Stimulated activated CD8-positive, alpha-beta memory T cell treated with anti-CD3 and anti-CD28 coated beads, Interleukin-7, amount 100 ng/mL, for 48 hours (primary cell): Measurements from ENCODE around the gene LGI2.

Experiments
- DNase-seq, 2 donors: peaks; one replicate each; pipeline ENCODE4 v3.0.0-alpha.2; 2020; ENCODE audit warnings: low read depth in 1 of 2; ENCODE audit errors: extremely low read depth in 1 of 2

Gene LGI2

DNA sequence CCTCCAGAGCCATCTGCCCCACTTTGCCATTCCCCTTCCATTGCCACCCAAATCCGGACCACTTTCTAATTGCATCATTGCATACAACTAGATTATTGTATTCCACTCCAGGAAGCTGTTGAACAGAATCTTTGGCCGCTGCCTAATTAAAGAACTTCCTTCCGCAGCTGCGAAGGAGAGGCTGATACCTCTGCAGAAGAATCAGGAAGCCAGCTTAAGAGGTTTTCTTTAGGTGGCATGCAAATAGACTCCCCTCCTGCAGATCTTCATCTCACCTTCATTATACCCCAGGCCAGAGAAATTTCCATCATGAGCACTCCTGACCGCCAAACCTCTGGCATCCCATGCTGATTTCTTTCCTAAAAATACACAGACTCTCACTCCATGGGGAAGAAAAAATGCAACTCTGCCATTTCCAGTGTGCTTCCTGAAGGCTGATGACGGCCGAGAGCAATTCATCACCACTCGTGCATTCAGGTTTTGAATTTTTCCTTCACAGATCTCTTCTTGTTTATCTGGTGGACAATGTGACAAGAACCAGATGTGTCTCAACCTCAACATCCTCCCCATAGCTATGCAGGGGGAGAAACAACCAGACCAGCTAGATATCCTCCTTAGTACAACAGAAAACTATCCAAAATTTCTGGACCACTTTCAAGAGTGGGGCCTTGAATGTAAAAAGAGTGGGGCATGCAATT, 31.2 kb downstream of the LGI2 start:
- DNase-seq: no peak

DNA sequence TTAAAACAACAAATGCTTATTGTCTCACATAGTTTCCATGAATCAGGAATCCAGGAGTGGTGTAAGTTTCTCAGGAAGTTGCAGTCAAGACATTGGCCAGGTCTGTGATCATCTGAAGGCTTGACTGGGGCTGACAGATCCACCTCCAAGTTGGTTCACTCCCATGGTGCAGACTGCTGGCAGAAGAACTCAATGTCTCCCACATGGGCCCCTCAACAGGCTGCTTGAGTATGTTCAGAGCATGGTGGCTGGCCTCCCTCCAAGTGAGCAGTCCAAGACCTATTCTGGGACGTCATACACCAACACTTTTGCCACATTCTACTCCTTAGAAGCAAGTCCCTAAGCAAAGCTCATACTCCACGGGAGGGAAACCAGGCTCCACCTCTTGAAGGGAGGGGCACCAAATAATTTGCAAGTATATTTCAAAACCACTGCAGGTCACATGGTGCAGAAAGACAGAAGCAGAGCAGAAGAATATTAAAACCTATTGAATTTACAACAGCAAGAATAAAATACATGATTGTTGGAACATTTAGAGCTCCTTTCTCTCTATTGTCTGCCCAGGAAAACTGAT, 35.3 kb downstream of the LGI2 start:
- DNase-seq: no peak

DNA sequence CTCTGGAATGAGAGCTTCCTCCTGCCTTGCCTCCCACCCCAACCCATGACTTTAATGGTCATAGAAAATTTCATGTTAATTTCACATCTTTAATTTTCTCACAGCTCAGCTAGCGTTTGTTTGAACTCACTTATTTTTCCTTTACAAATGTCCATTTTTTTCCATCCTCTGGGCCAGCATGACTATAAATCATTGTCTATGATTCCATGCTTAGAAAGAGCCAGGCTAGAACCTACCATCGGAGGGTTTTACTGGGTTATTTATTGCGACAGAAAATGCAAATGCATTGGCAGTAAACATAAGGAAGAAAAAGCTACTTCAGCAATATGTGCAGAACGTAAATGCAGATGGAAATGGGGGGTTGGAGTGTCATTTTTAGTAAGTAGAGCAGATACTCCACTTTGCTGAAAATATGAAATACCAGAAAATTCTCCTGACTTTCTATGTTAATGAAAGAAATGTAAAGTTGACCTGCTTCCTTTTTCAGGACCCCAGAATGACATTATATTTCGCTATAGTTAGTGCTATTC, 37.1 kb downstream of the LGI2 start:
- no peak for DNase-seq

DNA sequence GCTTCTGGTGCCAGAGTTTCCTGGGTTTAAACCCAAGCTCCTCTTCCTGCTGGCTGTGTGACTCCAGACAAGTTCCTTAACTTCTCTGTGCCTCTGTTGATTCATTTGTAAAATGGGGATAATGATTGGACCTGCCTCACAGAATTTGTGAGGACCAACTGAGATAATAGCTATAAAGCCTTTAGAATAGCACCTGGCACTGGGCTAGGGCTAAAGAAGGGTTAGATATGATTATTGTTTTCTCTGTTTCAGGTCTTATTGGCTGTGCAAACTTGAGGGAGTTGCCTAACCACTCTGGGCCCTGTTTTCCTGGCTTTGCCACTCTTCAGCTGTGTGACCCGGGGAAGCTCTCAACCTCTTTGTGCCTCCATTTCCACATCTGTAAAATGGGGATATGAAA, 37.8 kb downstream of the LGI2 start:
- no peak for DNase-seq

DNA sequence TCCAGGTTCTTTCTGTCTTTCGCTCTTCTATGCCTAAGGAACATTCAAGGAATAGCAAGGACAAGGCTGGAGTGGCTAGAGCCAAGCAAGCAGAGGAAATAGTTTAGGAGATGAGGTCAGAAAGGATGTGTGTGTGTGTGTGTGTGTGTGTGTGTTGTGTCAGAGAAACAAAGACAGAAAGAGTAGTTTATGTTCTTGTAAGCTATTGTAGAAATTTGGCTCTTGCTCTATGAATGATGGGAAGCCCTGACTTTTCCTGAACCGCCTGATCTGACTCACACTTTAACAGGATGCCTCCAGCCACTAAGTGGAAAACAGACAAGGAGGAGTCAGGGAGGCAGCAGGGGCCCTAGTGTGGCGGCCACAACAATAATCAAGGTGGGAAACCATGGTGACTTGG, 39.7 kb downstream of the LGI2 start:
- no peak for DNase-seq

DNA sequence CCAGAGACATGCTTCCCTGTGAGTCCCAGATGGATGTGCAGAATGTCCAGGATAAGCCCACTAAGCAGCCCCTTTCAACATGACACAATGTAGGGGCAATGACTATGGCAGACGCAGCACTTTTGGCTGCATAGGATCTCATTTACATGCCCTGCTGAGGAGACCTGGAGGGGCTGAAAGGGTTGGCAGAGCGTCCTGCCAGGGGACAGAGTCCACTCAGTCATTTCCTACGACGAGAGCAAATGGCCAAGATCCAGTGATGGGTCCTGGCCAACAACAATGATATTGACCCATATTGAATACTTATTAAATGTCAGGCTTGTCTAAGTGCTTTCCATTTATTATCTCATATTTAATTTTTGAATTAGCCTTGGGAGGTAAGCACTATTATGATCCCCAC, 41.4 kb downstream of the LGI2 start:
- no peak for DNase-seq

DNA sequence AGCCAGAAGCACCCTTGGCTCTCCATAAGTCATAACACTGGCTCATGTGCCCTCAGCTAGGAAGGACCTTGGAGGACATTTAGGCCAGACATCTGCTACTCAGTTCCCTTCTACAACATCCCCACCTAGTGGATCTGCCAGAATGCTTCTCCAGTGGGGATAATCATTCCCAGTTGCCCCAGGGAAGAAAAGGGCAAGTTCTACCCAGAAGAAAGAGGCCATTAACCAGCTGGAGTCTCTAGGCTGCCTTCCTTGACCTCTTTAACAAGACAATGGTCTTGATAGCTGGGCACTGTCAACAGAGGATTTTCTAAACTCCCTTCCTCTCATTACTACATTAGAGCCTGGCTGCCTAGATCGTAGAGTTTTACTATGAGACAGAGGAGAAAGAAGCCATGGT, 42.0 kb downstream of the LGI2 start:
- no peak for DNase-seq

DNA sequence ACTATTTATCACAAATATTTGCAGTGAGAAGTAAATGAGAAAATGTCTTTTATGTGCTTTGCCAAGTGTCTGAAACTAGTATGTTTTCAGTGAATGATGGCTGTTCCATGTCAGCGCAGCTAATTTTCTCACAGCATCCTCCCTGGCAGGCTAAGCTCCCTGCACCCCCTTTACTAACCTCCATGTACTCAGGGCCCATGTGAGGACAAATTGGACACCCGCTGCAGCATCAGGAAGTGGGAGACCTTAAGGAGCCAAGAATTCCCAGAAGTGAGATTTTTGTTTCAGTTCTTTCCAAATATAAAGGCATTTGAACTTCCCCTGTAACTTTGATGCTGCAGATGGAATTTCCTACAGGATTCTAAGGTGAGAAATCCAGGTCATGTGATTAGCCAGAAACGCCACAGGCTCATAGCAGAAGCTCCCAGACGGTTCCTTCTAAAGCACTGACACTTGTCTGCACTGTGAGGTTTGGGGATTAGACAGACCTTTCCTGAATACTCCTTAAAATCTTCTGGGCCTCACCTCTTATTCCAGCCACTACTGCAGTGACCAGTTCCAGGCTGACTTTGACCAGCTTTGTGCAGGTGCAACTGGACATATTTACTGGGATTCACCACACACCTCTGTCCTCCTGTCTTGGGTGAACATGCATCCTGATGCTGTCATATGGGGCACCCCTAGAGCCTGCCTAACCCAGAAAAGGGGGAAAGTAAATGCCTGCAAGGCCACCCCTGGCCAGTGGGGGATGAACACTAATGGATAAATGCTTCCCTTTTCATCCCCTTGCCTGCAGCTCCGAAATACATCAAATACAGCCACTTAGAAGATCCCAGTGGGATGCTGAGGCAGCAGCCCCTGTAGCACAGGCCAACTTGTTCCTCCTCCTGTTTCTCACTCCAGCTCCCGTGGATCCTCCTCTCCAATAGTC, 45.9 kb downstream of the LGI2 start:
- no peak for DNase-seq

DNA sequence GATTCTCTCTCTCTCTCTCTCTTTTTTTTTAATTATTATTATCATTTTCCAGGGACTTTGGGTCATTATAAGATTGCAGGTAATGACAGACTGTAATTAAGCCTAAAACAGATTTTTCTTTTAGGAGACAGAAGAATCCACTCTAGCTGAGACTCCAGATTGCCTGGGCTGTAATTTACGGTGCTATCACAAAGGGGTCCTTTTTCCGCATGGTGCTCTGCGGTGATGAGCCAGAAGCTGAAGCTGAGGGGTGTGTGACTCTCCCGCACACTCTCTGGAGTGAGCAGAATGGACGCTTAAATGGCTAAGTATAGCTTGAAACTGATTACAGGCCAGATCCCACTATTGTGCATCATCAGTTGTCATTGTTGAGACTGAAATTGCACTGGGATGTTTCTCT, 50.0 kb downstream of the LGI2 start:
- DNase-seq: no peak

DNA sequence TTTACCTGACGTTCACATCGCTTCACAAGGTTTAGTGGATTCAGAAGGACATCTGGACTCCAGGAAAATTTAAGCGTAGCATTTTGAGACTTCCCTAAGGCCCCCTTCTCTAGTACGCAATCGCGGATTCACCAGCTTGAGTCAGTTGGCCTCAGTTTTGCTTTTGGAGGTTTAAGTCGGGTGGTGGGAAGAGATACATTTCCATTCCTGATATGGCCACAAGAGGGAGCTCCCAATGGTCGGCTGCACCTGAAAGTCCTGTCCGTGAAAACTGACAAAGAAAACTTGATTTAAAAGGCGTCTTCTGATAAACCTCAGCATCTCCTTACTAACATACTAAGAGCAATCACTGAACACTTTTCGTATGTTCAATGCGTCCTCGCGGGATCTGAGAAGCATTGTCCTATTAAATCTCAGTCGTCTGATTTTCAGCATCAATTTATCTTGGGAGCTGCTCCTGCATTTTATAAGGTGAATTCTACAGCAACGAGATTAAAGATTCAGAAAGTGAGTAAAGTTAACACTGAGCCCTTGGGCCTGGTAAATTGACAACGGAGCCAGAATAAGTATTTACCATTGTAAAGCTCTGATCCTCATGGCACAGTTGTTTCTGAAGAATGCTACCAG, 50.6 kb downstream of the LGI2 start:
- DNase-seq: peak; percentile 3 to 5

DNA sequence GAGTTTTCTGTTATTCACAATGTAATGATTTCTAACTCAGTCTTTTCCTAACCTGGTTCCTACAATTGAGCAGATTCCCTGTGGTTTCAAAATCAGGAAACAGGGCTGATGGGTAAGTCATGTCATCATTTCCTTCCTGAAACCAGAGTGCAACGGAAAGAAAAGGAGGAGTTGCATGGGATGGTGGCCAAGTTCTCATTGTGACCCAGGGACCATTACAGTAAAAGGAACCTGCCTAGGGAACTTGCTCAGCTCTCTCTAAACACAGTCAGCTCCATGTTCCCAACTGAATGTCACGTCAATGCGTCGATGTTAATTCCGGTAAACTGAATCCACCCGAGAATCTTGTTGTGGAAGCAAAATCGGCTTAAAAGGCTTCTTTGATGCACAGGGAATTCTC, 51.2 kb downstream of the LGI2 start:
- no peak for DNase-seq

DNA sequence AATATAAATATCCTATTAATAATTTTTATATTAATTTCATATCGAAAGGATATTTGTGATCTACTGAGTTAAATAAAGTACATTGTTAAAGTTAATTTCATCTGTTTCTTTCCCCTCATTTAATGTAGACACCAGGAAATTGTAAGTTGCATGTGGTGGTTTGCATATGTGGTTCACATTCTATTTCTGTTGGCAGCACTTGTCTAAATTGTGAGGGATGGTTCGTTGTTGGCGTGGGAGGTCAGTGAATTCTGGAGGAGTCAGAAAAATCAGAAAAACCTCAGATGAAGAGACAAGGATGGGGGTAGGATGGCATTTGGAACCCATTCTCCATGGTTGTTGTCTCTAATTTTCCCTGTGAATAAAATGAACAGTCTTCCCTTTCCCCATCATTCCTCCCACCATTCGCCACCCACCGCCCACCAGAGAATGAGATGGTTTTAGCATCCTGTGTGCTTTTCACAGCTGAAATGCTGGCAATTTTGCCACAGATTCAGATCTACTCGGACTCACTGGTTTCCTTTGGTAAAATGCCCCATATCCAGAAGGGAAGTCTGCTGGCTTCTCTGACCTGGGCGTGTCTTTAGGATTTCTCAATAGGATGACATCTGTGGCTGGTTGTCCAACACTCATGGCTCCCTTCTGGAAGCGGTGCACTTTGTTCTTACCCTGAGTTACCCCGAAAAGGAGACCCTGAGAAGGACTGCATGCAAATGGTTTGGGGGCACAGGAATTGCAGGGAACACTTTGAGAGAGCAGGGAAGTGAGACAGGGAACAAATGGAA, 52.3 kb downstream of the LGI2 start:
- DNase-seq: no peak

DNA sequence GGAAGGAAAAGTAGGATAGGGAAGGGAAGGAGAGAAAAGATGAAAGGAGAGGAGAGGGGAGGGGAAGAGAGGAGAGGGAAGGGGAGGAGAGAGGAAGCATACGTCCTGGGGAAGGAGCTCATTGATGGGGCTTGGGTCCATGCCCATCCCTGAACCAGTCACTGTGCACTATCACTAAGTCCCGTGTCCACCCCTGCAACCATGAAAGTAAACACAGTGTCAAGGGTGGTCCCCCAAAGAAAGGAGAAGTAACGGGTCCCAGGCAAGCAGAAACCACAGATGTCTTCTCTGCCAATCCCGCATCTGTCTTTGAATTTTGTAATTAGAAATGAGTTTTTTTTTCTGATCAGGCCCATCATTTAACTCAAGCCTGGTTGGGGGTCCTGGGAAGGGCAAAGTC, 55.2 kb downstream of the LGI2 start:
- DNase-seq: no peak

DNA sequence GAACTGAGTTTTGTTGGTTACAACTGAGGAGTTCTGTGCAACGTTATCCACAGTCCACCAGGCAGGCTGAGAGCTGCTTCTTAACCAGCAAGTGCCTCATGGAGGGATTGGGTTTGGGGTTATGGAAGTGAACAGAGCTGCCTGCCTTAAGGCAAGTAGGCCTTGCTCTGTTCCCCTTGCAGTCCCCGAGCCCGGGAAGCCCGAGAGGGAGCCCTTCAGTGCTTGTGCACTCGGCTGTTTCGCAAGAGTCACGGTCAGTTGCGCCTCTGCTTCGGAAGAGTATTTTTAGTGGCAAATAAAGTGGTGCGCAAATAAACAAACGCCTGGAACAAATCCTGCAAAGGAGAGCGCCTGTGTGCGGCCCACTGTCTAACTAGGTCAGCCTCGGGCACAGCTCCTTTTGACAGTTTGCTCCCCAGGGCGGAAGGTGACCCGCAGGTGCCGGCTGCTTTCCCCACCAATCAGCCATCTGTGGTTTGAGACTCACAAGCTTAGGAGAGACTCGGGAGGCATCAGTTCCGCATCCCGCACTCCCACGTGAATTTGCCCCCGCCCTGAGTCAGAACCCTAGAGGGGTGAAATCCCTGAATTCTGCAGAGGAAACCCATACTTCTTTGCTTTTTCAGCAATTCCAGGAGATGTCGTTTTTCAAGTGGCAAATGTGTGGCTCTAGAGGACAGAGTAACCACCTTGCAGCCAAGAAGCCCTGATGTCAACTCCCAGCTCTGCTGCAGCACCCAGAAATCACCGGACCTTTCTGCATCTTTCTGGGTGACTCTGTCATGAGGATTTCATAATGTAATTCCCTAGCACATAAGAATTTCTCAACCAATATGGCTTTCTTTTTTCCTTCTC, 56.8 kb downstream of the LGI2 start:
- DNase-seq: no peak

DNA sequence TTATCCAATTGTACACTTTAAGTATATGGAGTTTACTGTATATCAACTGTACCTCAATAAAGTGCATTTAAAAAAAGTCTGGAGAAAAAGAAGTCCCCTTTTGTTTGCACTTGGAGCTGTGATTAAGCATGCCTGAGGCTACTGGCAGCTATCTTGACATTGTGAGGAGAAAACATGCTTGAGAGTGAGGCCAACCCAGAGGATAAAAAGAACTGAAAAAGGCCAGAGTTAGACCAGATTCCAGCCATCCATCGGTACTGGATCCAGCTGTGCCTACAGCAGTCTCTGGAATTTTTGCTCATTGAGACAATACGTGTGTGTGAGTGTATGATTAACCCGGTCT, 57.4 kb downstream of the LGI2 start:
- no peak for DNase-seq

DNA sequence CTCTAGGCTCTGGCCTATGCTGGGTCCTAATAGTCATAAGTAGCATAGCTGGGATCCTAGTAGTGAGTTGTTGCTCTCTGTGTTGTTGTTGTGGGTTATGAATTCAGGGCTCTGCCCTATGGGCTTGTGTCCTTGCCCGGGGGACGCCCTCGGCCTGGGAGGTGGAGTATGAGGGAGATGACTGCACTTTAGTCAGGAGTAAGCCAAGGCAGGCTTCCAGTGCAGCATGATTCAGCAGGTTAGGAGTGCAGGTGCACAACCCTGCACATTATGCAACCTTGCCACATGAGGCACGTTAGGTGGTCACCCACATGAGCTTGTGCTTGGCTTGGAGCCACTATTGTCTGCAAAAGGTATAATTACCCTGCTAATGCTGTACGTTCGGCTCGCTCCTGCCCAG, 59.6 kb downstream of the LGI2 start:
- DNase-seq: no peak

DNA sequence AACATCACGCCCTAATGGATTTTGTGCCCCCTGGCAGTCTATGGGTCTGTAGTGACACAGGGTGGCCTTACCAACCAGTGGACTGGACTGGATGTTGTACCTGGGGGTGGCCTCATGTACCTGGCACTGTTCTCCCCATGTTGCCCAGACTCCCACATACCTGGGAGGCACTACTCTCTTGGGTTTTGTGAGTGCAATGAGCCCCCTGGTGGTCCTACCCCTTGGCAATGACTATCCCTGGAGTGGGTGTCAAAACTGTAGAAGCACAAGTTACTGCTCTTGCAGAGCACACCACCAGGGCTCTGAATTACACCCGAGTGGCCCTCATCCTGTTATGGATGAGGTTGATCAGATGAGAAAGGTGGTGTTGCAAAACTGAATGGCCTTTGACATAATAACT, 60.1 kb downstream of the LGI2 start:
- no peak for DNase-seq

DNA sequence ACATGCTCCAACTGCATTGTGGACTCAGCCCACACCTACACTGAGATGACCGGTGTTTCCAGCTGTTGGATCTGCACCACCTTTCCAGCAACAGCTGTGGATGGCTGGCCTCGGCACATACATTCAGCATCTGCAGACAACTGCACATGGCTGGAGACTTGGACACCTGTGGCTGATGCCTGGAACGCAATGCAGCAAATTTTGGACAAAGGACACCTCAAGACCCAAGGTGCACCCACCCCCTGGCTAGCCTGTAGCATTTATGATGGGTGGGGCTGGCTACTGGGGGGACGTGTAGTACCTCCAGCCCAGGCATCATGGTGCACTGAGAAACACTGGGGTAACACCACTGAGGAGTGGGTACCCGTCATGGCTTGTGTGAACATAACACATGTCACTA, 60.6 kb downstream of the LGI2 start:
- DNase-seq: no peak

DNA sequence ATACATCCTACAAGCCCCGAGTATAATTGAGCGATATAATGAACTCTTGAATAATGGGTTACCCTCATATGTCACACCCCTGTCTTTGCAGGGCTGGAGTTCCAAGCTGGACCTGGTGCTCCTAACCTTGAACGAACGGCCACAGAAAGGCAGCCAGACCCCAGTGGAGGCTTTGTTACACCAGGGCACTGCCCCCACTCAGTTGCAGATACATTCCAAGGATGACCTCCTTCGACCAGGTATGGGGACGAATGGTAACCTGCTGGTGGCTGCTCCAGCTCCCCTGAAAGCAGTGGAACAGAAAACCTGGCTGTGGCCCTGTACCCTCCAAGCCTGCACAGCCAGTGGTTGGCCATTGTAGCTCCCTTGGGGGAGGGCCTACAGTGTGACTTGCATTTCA, 61.3 kb downstream of the LGI2 start:
- no peak for DNase-seq

DNA sequence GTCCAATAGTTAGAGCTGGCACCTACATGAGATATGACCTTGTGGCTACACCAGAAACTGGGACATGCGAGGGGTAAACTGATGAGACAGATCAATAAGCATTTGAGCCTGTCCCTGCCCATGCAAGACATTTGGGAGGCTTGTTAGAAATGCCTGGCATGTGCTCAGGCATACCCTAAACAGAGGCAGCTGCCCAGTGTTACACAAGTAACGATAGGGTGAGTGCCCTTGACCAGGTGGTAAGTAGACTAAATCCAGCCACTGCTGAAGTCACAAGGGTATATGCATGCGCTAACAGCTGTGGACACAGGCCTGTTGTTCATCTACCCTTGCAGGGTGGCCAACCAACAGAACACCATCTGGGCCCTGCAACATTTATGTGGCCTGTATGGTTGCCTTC, 61.8 kb downstream of the LGI2 start:
- no peak for DNase-seq
